GM19193 (cell line): ENCODE measurements around the gene DDI1.

ENCODE experiments used
- POLR2A ChIP-seq: IDR thresholded peaks from 4 replicates; pipeline ENCODE4 v1.6.1; 2011; ENCODE audit not compliant: insufficient read depth, insufficient read length; ENCODE audit errors: extremely low read depth

DDI1 gene

GRCh38 chr11:104036588-104036987, at the start of gene DDI1:
Gene DDI1 (plus strand): TSS chr11:104036640. CDS start chr11:104036823, 183 bp downstream.
- TF ChIP-seq POLR2A: no peak

DNA sequence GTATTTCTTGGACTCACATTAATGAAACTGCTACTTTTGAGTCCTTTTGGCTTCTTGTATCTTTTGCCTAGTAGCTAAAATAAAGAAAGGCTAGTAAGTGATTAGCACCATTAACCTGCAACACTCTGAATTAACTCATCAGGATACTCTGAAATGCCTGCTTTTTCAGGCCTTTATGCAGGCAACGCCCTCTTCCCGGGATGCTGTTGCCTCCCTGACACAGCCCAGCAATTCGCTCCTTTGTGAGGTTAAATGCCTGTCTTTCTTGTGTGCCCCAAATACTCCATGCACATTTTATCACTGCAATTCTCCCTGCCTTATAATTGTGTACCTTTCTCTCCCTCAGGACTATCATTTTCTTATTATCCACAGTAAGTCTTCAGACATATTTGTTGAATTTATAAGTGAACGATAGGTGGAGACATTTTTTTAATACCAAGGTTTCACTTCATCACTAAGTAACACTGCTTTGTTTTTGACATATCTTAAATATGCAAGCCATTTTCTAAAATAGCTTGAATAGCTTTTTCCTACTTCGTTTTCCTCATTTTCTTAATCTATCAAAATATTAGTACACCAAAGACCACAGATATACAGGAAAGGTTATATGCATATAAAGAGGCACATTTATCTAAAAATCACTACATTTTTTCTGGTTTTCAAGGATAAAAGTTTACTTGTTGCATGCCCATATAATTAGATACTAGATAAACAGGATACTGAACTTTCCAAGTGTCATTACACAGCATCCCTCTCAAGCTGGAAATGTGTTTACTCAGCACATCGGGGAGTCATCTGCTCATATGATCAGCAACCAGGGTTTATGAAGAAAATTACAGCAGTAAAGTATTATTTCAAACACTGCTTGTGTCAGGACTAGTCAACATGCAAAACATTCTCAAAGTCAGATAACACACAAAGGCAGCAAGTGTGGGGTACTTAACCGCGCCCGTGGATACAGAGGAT, 48.5 kb upstream of the DDI1 start:
- no peak for TF ChIP-seq POLR2A

- no peak for TF ChIP-seq POLR2A
Observed at GRCh38 chr11:103988595-103988969, 47.9 kb upstream of the DDI1 start.

DNA sequence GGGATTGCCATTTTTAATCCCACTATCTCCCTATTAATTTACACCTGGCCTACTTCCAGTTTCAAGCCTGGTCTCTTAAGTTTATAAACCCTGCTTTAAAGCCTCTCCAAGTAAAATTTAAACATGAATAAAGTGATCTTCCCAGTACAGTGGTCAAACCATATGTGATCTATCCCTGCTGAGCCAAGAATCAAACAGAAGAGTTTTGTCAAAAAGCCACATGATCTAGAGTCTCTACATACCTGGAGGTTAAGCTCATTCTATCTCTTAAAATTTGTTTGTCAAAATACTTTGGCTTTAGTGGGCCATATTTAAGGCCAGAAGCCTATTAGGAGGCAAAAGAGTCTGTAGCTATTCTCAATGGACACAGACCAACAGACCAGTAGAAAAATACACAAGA, 42.9 kb upstream of the DDI1 start:
- TF ChIP-seq POLR2A: no peak

GRCh38 chr11:103994094-103994493, 42.3 kb upstream of the DDI1 start:
- no peak for TF ChIP-seq POLR2A

DNA sequence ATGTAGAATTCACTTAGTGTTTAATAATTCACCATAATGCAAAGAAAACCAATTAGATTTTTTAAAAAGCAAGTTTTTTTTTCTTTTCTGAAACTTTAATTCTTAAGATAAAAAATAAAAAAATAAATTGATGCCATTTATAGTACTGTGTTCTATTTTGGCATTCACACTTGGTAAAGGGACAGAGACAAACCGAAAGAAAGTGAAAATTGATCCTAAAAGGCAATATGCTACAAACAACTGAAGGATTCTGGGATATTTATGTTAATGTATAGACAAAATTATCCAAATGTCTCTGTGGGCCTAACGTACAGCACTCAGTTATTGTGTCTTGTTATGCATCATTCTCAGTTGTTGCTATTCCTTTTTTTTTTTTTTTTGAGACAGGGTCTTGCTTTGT, 41.9 kb upstream of the DDI1 start:
- TF ChIP-seq POLR2A: no peak

GRCh38 chr11:103995896-103996295, 40.5 kb upstream of the DDI1 start:
- no peak for TF ChIP-seq POLR2A

DNA sequence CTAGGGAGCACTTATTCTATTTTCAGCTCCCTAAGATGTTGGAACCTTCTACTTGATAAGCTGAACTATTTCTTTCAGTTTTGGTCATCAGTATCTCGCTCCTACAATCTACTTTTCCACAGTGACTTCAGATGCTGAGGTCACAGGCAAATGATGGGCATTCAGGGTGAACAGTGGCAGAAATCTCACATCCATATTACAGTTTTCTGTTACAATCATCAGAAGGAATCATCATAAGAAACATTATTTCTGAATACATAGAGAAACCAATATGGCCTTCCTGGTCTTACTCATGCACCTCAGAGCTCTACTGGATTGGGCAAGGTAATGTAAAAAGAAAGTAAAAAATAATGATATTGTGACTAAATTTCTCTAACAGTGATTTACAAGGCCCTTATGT, 39.4 kb upstream of the DDI1 start:
- TF ChIP-seq POLR2A: no peak

GRCh38 chr11:103998826-103999508, 37.5 kb upstream of the DDI1 start:
- TF ChIP-seq POLR2A: no peak

DNA sequence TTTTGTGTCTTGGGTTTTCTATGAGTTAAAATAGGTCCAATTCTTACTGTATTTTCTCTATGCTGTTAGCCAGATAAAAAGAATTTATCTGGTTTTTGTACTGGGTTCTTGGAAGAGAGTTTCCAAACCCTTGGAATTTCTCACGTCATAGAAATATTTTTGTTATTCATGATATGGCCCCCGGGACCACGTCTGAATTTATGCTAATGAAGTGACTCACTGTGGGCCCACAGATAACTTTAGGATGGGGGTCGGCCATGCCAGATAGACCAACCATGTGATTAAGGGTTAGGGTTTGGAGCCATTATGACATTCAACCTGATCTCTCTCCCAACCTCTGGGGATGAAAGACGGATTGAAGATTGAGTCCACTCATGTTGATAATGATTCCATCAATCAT, 35.6 kb upstream of the DDI1 start:
- TF ChIP-seq POLR2A: no peak

GRCh38 chr11:104001561-104002056, 34.8 kb upstream of the DDI1 start:
- no peak for TF ChIP-seq POLR2A

GRCh38 chr11:104003491-104003890, 32.9 kb upstream of the DDI1 start:
- no peak for TF ChIP-seq POLR2A

- no peak for TF ChIP-seq POLR2A
Observed at GRCh38 chr11:104005234-104005855, 31.1 kb upstream of the DDI1 start.

GRCh38 chr11:104009744-104010143, 26.7 kb upstream of the DDI1 start:
- no peak for TF ChIP-seq POLR2A

DNA sequence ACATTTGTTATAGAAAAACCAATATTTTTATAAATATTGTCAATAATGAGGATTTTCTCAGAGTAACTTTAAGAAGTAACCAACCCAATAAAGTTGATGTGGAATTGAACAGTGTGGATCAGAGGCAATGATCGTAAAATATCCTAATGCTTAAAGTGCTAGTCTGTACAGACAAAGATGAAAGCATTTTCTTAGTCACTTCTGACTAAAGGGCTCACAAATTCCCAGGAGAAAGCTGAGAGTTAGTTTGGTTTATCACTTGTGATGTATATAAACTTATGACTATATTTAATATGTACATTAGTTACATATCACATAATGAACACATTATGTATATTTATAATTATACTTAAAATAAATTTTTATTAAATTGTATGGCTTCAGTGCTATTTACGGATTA, 25.4 kb upstream of the DDI1 start:
- TF ChIP-seq POLR2A: no peak
